SU-DHL-6 (cell line): ENCODE measurements around the gene DMD.

Source experiments
- EZH2phosphoT487 ChIP-seq: fragments of 200-600 bp; sonication (generic), shearing (Covaris generic); conservative IDR thresholded peaks from 2 replicates; pipeline ENCODE4 v1.6.1; 2018; ENCODE audit warnings: mild to moderate bottlenecking, antibody characterized with exemption, low read length, moderate library complexity, mixed read lengths
- TF ChIP-seq, protein P1 (sequence below): fragments of 200-600 bp; sonication (generic); IDR thresholded peaks from one replicate; pipeline ENCODE4 v1.5.1; 2017; ENCODE audit warnings: antibody characterized with exemption, mild to moderate bottlenecking, low read length, moderate library complexity; ENCODE audit not compliant: insufficient read depth, poor library complexity, severe bottlenecking

GRCh38 chrX:32137525-32137924, 1073.8 kb downstream of the DMD start:
- TF ChIP-seq, protein P1, sequence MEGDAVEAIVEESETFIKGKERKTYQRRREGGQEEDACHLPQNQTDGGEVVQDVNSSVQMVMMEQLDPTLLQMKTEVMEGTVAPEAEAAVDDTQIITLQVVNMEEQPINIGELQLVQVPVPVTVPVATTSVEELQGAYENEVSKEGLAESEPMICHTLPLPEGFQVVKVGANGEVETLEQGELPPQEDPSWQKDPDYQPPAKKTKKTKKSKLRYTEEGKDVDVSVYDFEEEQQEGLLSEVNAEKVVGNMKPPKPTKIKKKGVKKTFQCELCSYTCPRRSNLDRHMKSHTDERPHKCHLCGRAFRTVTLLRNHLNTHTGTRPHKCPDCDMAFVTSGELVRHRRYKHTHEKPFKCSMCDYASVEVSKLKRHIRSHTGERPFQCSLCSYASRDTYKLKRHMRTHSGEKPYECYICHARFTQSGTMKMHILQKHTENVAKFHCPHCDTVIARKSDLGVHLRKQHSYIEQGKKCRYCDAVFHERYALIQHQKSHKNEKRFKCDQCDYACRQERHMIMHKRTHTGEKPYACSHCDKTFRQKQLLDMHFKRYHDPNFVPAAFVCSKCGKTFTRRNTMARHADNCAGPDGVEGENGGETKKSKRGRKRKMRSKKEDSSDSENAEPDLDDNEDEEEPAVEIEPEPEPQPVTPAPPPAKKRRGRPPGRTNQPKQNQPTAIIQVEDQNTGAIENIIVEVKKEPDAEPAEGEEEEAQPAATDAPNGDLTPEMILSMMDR: no peak
- TF ChIP-seq EZH2phosphoT487: no peak
